Nucleus accumbens (tissue), 56 donors: ENCODE results near the gene HOXB8.
A peak's percentile ranks its signal among the peaks of the same experiment; 100 is the strongest.

Experiments used
- DNase-seq, 56 donors: peaks; one replicate each; lab custom pipeline; 2025; lab: John Stamatoyannopoulos, UW

HOXB8 gene

GRCh38 chr17:48625495-48626244, 10.6 kb upstream of the HOXB8 start:
- no peak for DNase-seq

GRCh38 chr17:48624544-48625494, 9.7 kb upstream of the HOXB8 start:
- peak in 3 of 56 donors; percentile 6 to 8 (median 8) for DNase-seq

GRCh38 chr17:48624118-48624517, 9.0 kb upstream of the HOXB8 start:
- no peak for DNase-seq

- no peak for DNase-seq
These were observed 8.5 kb upstream of the HOXB8 start for GRCh38 chr17:48623583-48623982.

GRCh38 chr17:48622857-48623256, 7.8 kb upstream of the HOXB8 start:
- DNase-seq = no peak

- no peak for DNase-seq
These were observed 6.6 kb upstream of the HOXB8 start for GRCh38 chr17:48621410-48622392.

GRCh38 chr17:48620461-48621139, 5.5 kb upstream of the HOXB8 start:
- DNase-seq = no peak

GRCh38 chr17:48619826-48620449, 4.8 kb upstream of the HOXB8 start:
- no peak for DNase-seq

- peak in 54 of 56 donors; percentile 5 to 91 (median 60) for DNase-seq
These were observed 3.3 kb upstream of the HOXB8 start for GRCh38 chr17:48618256-48618896.

- no peak for DNase-seq
These were observed 2.6 kb upstream of the HOXB8 start for GRCh38 chr17:48617471-48618255.

- no peak for DNase-seq
These were observed 1.8 kb upstream of the HOXB8 start for GRCh38 chr17:48616717-48617470.

GRCh38 chr17:48615963-48616716, 1.0 kb upstream of the HOXB8 start:
- no peak for DNase-seq

- no peak for DNase-seq
These were observed 1.0 kb downstream of the HOXB8 start for GRCh38 chr17:48613862-48614694.

GRCh38 chr17:48612854-48613691, 2.0 kb downstream of the HOXB8 start:
- DNase-seq = no peak

- DNase-seq = no peak
These were observed 2.6 kb downstream of the HOXB8 start for GRCh38 chr17:48612456-48612853.
